OCI-LY1 (cell line): ENCODE results near the gene PCSK6.

Source experiments
- EZH2 ChIP-seq: fragments of 200-600 bp; sonication (generic), shearing (Covaris generic); IDR thresholded peaks from 2 replicates; pipeline ENCODE4 v1.8.0; 2017; ENCODE audit warnings: borderline replicate concordance, mixed run types, mild to moderate bottlenecking, antibody characterized with exemption, low read length, moderate library complexity, mixed read lengths
- TF ChIP-seq, protein P1 (sequence below): fragments of 200-600 bp; sonication (generic), shearing (Covaris generic); IDR thresholded peaks from 2 replicates; pipeline ENCODE4 v1.5.1; 2017; ENCODE audit warnings: mild to moderate bottlenecking, antibody characterized with exemption, low read length, moderate library complexity, mixed read lengths

DNA sequence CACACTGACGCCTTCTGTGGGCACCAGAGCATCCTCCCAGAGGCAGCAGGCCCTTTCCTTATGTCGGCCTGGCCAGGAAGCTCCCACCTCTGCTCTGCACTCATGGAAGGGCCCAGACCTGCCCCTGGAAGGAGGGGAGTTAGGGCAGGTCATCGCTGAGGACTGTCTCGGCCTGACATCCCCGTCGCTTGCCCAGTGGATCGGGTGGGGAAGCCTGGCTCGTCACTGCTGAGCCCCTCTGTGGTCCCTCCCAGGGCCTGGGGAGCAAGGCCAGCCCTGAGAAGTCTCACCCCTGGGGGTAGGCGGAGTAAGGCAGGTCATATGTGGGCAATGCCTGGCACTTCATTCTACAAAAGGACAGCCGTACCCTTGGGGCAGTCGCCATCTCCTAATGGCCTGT is 131.6 kb downstream of the PCSK6 start:
- TF ChIP-seq, protein P1, sequence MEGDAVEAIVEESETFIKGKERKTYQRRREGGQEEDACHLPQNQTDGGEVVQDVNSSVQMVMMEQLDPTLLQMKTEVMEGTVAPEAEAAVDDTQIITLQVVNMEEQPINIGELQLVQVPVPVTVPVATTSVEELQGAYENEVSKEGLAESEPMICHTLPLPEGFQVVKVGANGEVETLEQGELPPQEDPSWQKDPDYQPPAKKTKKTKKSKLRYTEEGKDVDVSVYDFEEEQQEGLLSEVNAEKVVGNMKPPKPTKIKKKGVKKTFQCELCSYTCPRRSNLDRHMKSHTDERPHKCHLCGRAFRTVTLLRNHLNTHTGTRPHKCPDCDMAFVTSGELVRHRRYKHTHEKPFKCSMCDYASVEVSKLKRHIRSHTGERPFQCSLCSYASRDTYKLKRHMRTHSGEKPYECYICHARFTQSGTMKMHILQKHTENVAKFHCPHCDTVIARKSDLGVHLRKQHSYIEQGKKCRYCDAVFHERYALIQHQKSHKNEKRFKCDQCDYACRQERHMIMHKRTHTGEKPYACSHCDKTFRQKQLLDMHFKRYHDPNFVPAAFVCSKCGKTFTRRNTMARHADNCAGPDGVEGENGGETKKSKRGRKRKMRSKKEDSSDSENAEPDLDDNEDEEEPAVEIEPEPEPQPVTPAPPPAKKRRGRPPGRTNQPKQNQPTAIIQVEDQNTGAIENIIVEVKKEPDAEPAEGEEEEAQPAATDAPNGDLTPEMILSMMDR = no peak
- no peak for TF ChIP-seq EZH2
